HepG2 (cell line): ENCODE measurements around the gene ASB16. TPM values are rescaled to one million over a fixed set of nuclear protein-coding genes. Genes with fewer than 3 reads are reported as not detected.

Experiments
- ATAC-seq: fragments of 200-7000 bp; cut with Tn5 transposase; 3 replicates; pipeline ENCODE4 v1.9.1; 2020; ENCODE audit warnings: mild to moderate bottlenecking, moderate library complexity
- BruUV-seq: library from RNA; stranded (reverse); fragments of 400-500 nt; replicated peaks from 2 replicates; lab custom pipeline; 2021; lab: Mats Ljungman, UMichigan
- CTCF ChIA-PET: fragments of 300-600 bp; formaldehyde crosslinking; extraction: SDS; loops from one replicate; lab custom pipeline; 2021; ENCODE audit warnings: low total read pairs, inconsistent platforms, low intra/inter-chr PET ratio; lab: Yijun Ruan, JAX
- POLR2A ChIA-PET: fragments of 350-600 bp; sonication (Branson Sonifier 250); formaldehyde crosslinking; loops from one replicate; lab custom pipeline; 2020; ENCODE audit warnings: antibody characterized with exemption, inconsistent platforms; lab: Yijun Ruan, JAX
- DNase-seq: peaks from one replicate; pipeline ENCODE4 v3.0.0-alpha.2; 2015; ENCODE audit warnings: low spot score
- FAIRE-seq: peaks from 3 replicates; lab custom pipeline; 2011; peaks lifted over from hg19 to GRCh38; lab: Jason Lieb, UNC
- H2AFZ ChIP-seq: one replicate; pipeline ENCODE4 v1.6.1; 2011; ENCODE audit warnings: low read length, inconsistent platforms
- H3K27ac ChIP-seq: fragments of 300-600 bp; 3 replicates; pipeline ENCODE4 v1.8.0; 2011; ENCODE audit warnings: mixed run types, mild to moderate bottlenecking, mixed read lengths, low read length, inconsistent platforms; ENCODE audit not compliant: insufficient read depth; ENCODE audit errors: extremely low read length
- H3K27me3 ChIP-seq, 2 experiments: fragments of 200-600 bp in 1 of 2; 2 replicates in 1 of 2; 3 replicates in 1 of 2; pipeline versions ENCODE4 v1.6.0 to v1.8.0; 2011; ENCODE audit warnings: low read length in 2 of 2, mild to moderate bottlenecking in 2 of 2, moderate library complexity in 2 of 2, inconsistent platforms in 1 of 2; ENCODE audit not compliant: insufficient read depth in 2 of 2, control insufficient read depth in 1 of 2
- H3K36me3 ChIP-seq, 2 experiments: fragments of 200-600 bp in 1 of 2; replicated peaks in 1 of 2; 2 replicates in 1 of 2; 3 replicates in 1 of 2; pipeline versions ENCODE4 v1.5.1 to v1.8.0; 2011; ENCODE audit warnings: low read length in 2 of 2, inconsistent platforms in 1 of 2; ENCODE audit not compliant: insufficient read depth in 2 of 2, control insufficient read depth in 1 of 2
- H3K4me1 ChIP-seq: 2 replicates; pipeline ENCODE4 v1.5.1; 2012; ENCODE audit warnings: low read length, inconsistent platforms; ENCODE audit not compliant: insufficient read depth
- H3K4me2 ChIP-seq: 2 replicates; pipeline ENCODE4 v1.6.0; 2011; ENCODE audit warnings: low read depth, low read length, inconsistent platforms
- H3K4me3 ChIP-seq, 3 experiments: fragments of 200-600 bp in 1 of 3; sonication (generic), shearing (Covaris generic) in 1 of 3; replicated peaks in 1 of 3; 2 replicates each; pipeline ENCODE4 v1.5.1; 2011 to 2016; ENCODE audit warnings: low read length in 3 of 3, inconsistent platforms in 2 of 3, low read depth in 2 of 3, mild to moderate bottlenecking in 2 of 3, control low read depth in 1 of 3, mixed read lengths in 1 of 3; ENCODE audit not compliant: insufficient read depth in 1 of 3
- H3K79me2 ChIP-seq: one replicate; pipeline ENCODE4 v1.6.1; 2011; ENCODE audit warnings: low read length, inconsistent platforms; ENCODE audit not compliant: insufficient read depth
- H3K9ac ChIP-seq: 2 replicates; pipeline ENCODE4 v1.6.0; 2011; ENCODE audit warnings: mild to moderate bottlenecking, low read depth, low read length, inconsistent platforms; ENCODE audit not compliant: insufficient read depth
- H3K9me3 ChIP-seq: 2 replicates; pipeline ENCODE4 v1.5.1; 2012; ENCODE audit warnings: mild to moderate bottlenecking, low read length
- H4K20me1 ChIP-seq: 2 replicates; pipeline ENCODE4 v1.6.0; 2011; ENCODE audit warnings: inconsistent platforms, mild to moderate bottlenecking, low read length, moderate library complexity; ENCODE audit not compliant: insufficient read depth
- AGO2 ChIP-seq: fragments of 200-400 bp; formaldehyde crosslinking; optimal IDR thresholded peaks from 2 replicates; pipeline ENCODE3; 2017; ENCODE audit warnings: mild to moderate bottlenecking, low read depth, low read length, moderate library complexity
- ISX ChIP-seq: sonication (generic); formaldehyde crosslinking; conservative IDR thresholded peaks from 2 replicates; pipeline ENCODE4 v1.5.0; 2020; ENCODE audit warnings: missing genetic modification reagents
- JARID2 ChIP-seq: sonication (generic); formaldehyde crosslinking; IDR thresholded peaks from 2 replicates; pipeline ENCODE4 v1.8.1; 2023; ENCODE audit warnings: missing genetic modification reagents, inconsistent platforms; ENCODE audit not compliant: insufficient replicate concordance
- POGZ ChIP-seq: sonication (generic); formaldehyde crosslinking; IDR thresholded peaks from 2 replicates; pipeline ENCODE4 v1.4.0; 2020; ENCODE audit warnings: mild to moderate bottlenecking, missing genetic modification reagents
- RBFOX2 ChIP-seq: fragments of 200-400 bp; formaldehyde crosslinking; IDR thresholded peaks from 2 replicates; pipeline ENCODE4 v1.6.1; 2017; ENCODE audit warnings: low read depth, mild to moderate bottlenecking, low read length
- SMC3 ChIP-seq: IDR thresholded peaks from 2 replicates; pipeline ENCODE4 v1.6.1; 2011; ENCODE audit warnings: low read length, improper control_type of control experiment
- SRY ChIP-seq: sonication (generic); formaldehyde crosslinking; IDR thresholded peaks from 2 replicates; pipeline ENCODE4 v1.8.0; 2022; ENCODE audit warnings: mild to moderate bottlenecking, missing genetic modification reagents
- WGBS: methylation state at CpG from one replicate; pipeline ENCODE4 v1.1.6; 2017; ENCODE audit warnings: low lambda C conversion rate; 5-methylcytosine and 5-hydroxymethylcytosine counted together
- in situ Hi-C: cut with HindIII; loops from 2 replicates; pipeline ENCODE4 v1.10.0; 2017; ENCODE audit warnings: low pct_unique_long_range_greater_than_20kb; ENCODE audit not compliant: extremely low pct_ligation_motif_present
- intact Hi-C: fragments of 100-400 bp; cut with micrococcal nuclease; formaldehyde crosslinking; loops from one replicate; pipeline ENCODE4 v1.10.0; 2022; ENCODE audit not compliant: unreplicated experiment
- polyA plus RNA-seq, 8 experiments: library from polyadenylated mRNA; depleted of rRNA in 3 of 8; stranded (reverse) in 7 of 8; unstranded in 1 of 8; fragments of >200 nt; fragmentation: Illumina TruSeq in 4 of 8; extraction: Trizol in 4 of 8; gene quantifications; 2 replicates each; pipeline versions ENCODE4 v1.2.1 to v1.2.3, GENCODE V29; 2011 to 2016; ENCODE audit warnings: low read depth in 4 of 8, missing spikeins in 1 of 8, mixed read lengths in 1 of 8; ENCODE audit not compliant: insufficient read depth in 1 of 8
- total RNA-seq, 5 experiments: library from RNA; depleted of rRNA; stranded (reverse); fragments of >200 nt; fragmentation: Illumina TruSeq; extraction: Trizol; gene quantifications; 2 replicates each; pipeline ENCODE4 v1.2.3, GENCODE V29; 2016; ENCODE audit warnings: low read depth in 1 of 5
- TF ChIP-seq, protein P1 (sequence below): sonication (generic); formaldehyde crosslinking; IDR thresholded peaks from 2 replicates; pipeline ENCODE4 v1.9.0; 2022; ENCODE audit warnings: low read depth, missing genetic modification reagents
- TF ChIP-seq, protein P2 (sequence below): sonication (generic); formaldehyde crosslinking; IDR thresholded peaks from 2 replicates; pipeline ENCODE4 v1.4.0; 2020; ENCODE audit warnings: missing genetic modification reagents

ASB16 gene
- total and polyA plus RNA-seq, 2 of the 13 experiments (the other 11 are each of a cell fraction or from before 2014, with no cell fraction given): 0.07 TPM; not detected in 1

DNA sequence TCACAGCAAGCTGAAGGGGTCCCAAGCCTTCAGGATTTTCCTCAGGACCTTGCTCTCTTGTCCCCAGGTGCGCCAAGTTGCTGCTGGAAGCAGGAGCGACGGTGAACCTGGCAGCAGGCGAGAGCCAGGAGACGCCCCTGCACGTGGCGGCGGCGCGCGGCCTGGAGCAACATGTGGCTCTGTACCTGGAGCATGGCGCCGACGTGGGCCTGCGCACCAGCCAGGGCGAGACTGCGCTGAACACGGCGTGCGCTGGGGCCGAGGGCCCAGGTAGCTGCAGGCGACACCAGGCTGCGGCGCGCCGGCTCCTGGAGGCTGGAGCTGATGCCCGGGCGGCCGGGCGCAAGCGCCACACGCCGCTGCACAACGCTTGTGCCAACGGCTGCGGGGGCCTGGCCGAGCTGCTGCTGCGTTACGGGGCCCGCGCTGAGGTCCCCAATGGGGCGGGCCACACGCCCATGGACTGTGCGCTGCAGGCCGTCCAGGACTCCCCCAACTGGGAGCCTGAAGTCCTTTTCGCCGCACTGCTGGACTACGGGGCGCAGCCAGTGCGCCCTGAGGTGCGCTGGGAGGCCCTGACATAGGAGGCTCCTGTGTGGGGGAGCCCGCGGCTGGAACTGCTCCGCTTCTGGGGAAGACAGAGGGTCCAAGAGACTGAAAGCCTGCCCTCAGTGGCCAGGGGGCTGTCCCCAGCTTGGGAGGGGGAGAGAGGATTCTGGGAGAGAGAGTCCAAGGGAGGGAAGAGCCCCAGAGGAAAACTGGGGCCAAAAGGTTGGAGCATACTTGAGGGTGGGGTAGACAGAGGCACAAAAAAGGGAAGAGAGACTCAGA lies 6.4 kb downstream of the ASB16 start:
- CTCF ChIA-PET: no interaction called here

More for the DNA sequence above, 6.4 kb downstream of the ASB16 start:
- BruUV-seq: no TSS peak
- Histone ChIP-seq H3K4me3 (no peak overlapping the region), H3K9me3 (no peaks in the 10 kb centered on the region), H2AFZ (no peak overlapping the region), H3K79me2 (no peaks in the 10 kb centered on the region), H3K4me1 (peaks cover 10% of the 10 kb centered on the region), H3K27ac (no peak overlapping the region), H3K27me3 (no peaks in the 10 kb centered on the region), H4K20me1 (no peaks in the 10 kb centered on the region), H3K4me2 (no peak overlapping the region), H3K36me3 (peaks cover 3 to 18% of the 10 kb centered on the region in 2 experiments), H3K9ac (no peak overlapping the region)
- DNase-seq (no peak), FAIRE-seq (no peak), ATAC-seq (peak; percentile 28)
- 97% methylated on average over 47 of the region's 54 CpGs for WGBS
- intact Hi-C loops: no loop called here
- TF ChIP-seq POGZ (CRISPR knock-in tag) (no peak), RBFOX2 (peak; percentile 32; the same call in 1 of the 2 replicates), SMC3 (no peak), SRY (CRISPR knock-in tag) (no peak), AGO2 (peak; percentile 73), ISX (CRISPR knock-in tag) (no peak), JARID2 (CRISPR knock-in tag) (no peak)
- TF ChIP-seq, protein P1, sequence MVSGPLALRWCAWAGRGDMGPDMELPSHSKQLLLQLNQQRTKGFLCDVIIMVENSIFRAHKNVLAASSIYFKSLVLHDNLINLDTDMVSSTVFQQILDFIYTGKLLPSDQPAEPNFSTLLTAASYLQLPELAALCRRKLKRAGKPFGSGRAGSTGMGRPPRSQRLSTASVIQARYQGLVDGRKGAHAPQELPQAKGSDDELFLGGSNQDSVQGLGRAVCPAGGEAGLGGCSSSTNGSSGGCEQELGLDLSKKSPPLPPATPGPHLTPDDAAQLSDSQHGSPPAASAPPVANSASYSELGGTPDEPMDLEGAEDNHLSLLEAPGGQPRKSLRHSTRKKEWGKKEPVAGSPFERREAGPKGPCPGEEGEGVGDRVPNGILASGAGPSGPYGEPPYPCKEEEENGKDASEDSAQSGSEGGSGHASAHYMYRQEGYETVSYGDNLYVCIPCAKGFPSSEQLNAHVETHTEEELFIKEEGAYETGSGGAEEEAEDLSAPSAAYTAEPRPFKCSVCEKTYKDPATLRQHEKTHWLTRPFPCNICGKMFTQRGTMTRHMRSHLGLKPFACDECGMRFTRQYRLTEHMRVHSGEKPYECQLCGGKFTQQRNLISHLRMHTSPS: no peak
- TF ChIP-seq, protein P2, sequence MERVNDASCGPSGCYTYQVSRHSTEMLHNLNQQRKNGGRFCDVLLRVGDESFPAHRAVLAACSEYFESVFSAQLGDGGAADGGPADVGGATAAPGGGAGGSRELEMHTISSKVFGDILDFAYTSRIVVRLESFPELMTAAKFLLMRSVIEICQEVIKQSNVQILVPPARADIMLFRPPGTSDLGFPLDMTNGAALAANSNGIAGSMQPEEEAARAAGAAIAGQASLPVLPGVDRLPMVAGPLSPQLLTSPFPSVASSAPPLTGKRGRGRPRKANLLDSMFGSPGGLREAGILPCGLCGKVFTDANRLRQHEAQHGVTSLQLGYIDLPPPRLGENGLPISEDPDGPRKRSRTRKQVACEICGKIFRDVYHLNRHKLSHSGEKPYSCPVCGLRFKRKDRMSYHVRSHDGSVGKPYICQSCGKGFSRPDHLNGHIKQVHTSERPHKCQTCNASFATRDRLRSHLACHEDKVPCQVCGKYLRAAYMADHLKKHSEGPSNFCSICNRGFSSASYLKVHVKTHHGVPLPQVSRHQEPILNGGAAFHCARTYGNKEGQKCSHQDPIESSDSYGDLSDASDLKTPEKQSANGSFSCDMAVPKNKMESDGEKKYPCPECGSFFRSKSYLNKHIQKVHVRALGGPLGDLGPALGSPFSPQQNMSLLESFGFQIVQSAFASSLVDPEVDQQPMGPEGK (CRISPR knock-in tag): no peak
- POLR2A ChIA-PET: interaction anchor here (1.3 kb wide), 1 partner anchor 10 kb away, joined by 4 read pairs; the partner anchor contains the start of gene TMUB2
- in situ Hi-C loops: no loop called here
